GM19025 (cell line): ENCODE results near the gene PRPF40A.

Source experiments
- ATAC-seq: cut with Tn5 transposase; IDR thresholded peaks from one replicate; pipeline ENCODE4 v1.9.1; 2021; ENCODE audit warnings: mild to moderate bottlenecking, low read depth, moderate library complexity; ENCODE audit not compliant: unreplicated experiment

The PRPF40A gene

GRCh38 chr2:152622219-152622618 lies 95.0 kb downstream of the PRPF40A start:
- no peak for ATAC-seq

- ATAC-seq: no peak
Measured at GRCh38 chr2:152620985-152621384, 96.3 kb downstream of the PRPF40A start.

GRCh38 chr2:152620208-152620607 lies 97.1 kb downstream of the PRPF40A start:
- no peak for ATAC-seq

DNA sequence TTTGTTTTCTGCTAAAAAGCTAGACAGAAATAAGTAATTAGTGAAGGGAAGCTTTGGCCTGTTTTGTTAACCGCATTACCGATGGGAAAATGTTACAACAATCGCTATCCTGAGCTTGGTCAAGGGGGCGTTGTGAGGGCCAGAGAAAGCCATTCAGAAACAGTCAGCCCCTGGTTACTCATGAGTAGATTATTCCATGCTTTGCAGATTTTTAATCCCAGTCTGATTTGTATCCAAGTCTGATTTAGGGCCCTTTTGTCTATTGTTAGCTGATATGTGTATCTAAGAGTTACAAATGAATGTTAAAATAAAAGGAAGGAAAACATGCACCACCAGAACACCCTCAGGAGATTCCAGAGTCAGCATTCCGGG lies 99.1 kb downstream of the PRPF40A start:
- no peak for ATAC-seq

DNA sequence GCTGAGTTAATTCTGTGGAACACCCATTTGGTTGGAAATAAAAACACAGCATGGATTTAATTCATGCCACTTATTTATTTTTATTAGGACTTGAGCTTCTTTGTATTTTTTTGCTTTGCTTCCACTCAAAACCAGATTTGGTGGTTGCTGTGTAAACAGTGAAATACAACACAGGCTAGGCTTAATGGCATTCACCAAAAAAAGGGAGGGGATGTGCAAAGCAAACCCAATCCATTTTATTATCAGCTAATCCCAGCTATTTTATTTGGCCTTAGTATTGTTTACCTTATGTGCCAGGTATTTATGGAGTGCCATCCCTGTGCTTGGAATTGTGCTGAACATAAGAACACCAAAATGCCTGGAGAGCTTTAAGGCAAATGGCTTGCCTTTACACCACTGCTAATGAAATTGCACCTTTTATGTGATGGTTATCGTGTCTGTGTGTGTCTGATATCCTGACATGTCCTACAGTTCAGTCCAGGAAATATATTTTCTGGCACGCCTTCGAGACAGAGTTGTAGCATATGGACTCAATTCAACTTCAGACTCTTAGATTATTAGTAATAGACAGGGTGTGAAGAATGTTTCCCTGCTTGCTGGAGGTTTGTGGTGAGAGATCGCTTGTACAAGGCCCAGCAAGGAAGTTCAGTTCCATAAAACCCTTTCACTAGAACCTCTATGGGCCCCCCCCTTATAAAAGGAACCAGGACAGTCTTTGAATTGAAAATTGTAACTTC lies 99.6 kb downstream of the PRPF40A start:
- ATAC-seq: no peak

GRCh38 chr2:152615177-152615576 lies 102.1 kb downstream of the PRPF40A start:
- no peak for ATAC-seq

DNA sequence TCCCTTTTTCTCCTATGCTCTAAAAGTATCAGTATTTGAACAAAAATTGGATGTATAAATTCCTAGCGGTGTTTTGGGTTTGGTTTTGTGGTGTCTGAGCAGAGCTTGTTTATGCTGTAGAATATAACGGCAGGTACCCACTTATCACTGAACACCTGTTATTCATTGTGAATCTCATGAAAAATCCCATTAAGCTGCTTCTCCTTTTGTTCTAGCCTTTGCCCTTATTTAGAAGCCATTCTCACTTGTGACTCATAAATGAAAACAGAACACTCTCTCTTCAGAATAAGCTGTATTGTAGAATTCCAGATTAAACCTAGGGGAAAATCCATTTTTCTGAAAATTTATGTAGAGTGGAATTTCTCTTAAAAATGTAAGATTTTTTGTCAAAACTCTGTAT lies 104.0 kb downstream of the PRPF40A start:
- ATAC-seq: no peak

GRCh38 chr2:152611458-152612231 lies 105.6 kb downstream of the PRPF40A start:
- ATAC-seq: peak; percentile 82

DNA sequence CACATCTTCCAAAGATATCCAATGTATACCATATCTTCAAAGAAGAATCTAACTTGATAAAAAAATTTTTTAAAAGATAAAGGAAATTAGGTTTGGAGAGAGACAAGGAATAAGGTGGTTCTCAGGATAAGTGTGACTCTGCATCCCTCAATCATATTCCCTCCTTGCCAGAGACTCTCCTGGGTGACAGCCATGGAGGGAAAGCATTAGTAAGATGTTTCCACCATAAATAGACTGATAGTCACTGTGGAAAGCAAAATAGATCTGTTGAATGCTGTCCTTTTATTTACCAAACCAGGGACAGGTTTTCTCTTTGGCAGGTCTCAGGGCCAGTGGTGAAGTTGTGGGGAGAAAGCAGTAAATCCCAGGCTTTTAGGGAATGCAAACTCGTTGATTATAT lies 107.6 kb downstream of the PRPF40A start:
- no peak for ATAC-seq

DNA sequence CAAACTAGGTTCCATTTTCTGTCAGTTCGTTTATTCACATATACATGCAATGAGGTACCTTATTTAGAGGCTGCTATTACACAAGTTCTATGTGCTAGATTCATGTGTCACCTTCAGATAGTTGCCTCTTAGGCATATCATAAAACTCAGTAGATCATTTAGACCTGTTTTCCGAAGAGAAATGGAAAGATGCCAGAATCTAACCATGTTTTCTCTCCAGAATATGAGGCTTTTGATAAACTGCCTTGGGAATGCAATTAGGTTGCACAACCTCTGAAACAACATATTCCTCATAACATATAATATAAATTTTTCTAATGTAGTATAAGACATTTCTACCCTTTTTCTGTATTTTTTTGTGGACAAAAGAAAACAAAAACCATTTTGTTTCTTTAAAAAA lies 108.1 kb downstream of the PRPF40A start:
- ATAC-seq: no peak

DNA sequence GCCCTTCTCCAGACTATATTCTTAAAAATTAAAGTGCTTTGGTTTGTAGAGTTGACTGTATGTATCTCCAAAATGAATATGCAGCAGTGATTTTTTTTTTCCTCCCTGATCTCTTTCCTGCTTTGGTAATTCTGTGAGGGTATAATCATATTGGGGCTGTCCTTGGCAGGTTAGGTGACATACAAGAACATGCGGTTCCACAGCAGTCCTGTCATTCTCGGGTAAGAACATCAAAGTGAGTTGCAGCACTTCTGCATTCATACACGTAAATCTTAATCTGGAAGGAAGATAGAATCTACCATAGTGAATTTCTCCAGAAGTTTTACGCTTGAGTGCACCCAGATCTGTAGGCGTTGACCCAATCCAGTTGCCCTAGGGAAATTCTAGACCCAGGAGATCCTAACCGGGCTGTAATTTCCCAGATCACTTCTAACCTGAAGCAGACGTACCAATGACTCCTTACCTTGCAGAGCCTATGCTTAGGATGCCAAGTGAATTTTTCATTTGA lies 109.4 kb downstream of the PRPF40A start:
- no peak for ATAC-seq

DNA sequence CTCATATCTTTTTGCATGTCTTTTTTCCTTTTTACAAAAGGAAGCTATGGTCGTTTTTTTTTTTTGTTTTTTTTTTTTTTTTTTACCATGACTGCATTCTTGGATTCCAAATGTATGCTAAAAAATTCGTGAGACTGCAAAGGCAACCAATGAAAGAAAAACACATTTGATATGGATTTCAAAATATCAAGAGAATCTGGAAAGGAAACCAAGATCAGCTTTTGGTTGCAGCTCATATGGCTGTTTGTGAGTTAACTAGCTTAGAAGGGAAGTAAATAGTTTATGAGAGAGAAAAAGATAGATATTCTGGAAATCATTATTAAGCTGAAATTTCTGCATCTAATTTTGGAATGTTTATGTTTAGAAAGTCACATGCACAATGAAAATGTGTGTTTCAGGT lies 110.3 kb downstream of the PRPF40A start:
- ATAC-seq: no peak

GRCh38 chr2:152606081-152606480 lies 111.2 kb downstream of the PRPF40A start:
- ATAC-seq: no peak

GRCh38 chr2:152603166-152603565 lies 114.1 kb downstream of the PRPF40A start:
- ATAC-seq: no peak

DNA sequence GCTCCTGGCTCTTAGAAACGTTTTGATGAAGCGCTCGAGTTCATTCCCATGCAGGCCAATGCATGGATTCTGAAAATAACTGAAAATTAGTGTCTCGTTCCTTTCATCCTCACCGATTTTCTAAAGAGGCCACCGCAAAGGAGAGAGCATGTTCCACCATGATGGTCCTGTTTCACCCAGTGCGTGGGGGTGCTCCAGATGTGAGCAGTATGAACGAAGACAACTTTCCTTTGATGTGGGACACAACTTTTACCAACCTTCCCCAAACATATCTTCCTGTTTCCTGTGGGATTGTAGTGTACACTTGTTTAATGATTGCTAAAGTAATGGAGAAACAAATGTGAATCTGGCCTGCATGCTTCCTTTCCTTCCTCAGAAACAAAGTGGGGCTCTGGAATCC lies 114.5 kb downstream of the PRPF40A start:
- ATAC-seq: no peak
